ENCODE results near the gene LMBRD2.

- TF ChIP-seq CTCF (IDR thresholded peaks at IDR 0.05 in 2 of 3, conservative IDR thresholded peaks at IDR 0.05 in 1 of 3; ENCODE audit: insufficient read depth in 2 of 3, low read depth in 1 of 3, low read length in 3 of 3): no peak
- no peak for TF ChIP-seq PTTG1 (tag; IDR thresholded peaks at IDR 0.05; ENCODE audit: low read depth)
- no peak for TF ChIP-seq FOXP1 (CRISPR knock-in tag; IDR thresholded peaks at IDR 0.05)
- no peak for TF ChIP-seq SIRT6 (IDR thresholded peaks at IDR 0.05; ENCODE audit: low read depth, low read length)
- TF ChIP-seq CREM (IDR thresholded peaks at IDR 0.05; ENCODE audit: low read depth): no peak
- TF ChIP-seq LEF1 (IDR thresholded peaks at IDR 0.05): no peak
- TF ChIP-seq MCM3 (IDR thresholded peaks at IDR 0.05): no peak
- TF ChIP-seq MAX (CRISPR knock-in tag; IDR thresholded peaks at IDR 0.05): no peak
These were observed 73.3 kb downstream of the LMBRD2 start for GRCh38 chr5:36078430-36078829.
